Transverse colon (tissue), 4 donors: ENCODE data around the gene DAZAP2. TPM values are rescaled to one million over a fixed set of nuclear protein-coding genes. Genes with fewer than 3 reads are reported as not detected.
"Not testable (repeated sequence)": the region's sequence is repeated elsewhere in the genome, so short reads cannot be mapped to it uniquely, and the experiment has no call there.

Source experiments
- DNase-seq: peaks from one replicate; pipeline ENCODE4 v3.0.0-alpha.2; 2019
- H3K27ac ChIP-seq, 4 donors: fragments of 200-600 bp; sonication (generic); 2 replicates each; pipeline ENCODE4 v1.5.1; 2016 to 2018; ENCODE audit warnings: inconsistent platforms in 4 of 4
- H3K27me3 ChIP-seq: fragments of 200-600 bp; sonication (generic); 2 replicates; pipeline ENCODE4 v1.5.1; 2017; ENCODE audit warnings: inconsistent platforms
- H3K36me3 ChIP-seq, 4 donors: fragments of 200-600 bp; sonication (generic); 2 replicates each; pipeline ENCODE4 v1.5.1; 2017 to 2019; ENCODE audit warnings: inconsistent platforms in 4 of 4
- H3K4me1 ChIP-seq, 4 donors: fragments of 200-600 bp; sonication (generic); 2 replicates each; pipeline ENCODE4 v1.5.1; 2017 to 2020; ENCODE audit warnings: inconsistent platforms in 4 of 4
- H3K4me3 ChIP-seq, 4 donors: fragments of 200-600 bp; sonication (generic); 1 replicate in 1 of 4; 2 replicates in 3 of 4; pipeline versions ENCODE4 v1.5.1 to v1.6.1; 2017 to 2019; ENCODE audit warnings: inconsistent platforms in 4 of 4
- H3K9me3 ChIP-seq, 2 donors: fragments of 200-600 bp; sonication (generic); 2 replicates each; pipeline ENCODE4 v1.5.1; 2017 to 2019; ENCODE audit warnings: inconsistent platforms in 2 of 2
- WGBS, 2 donors: methylation state at CpG; one replicate each; pipeline ENCODE4 v1.1.5; 2018; ENCODE audit warnings: low coverage in 1 of 2; 5-methylcytosine and 5-hydroxymethylcytosine counted together
- in situ Hi-C, 4 donors: fragments of 200-750 bp; cut with MboI; loops; one replicate each; pipeline versions ENCODE4 v1.15.0 to v1.15.1; 2017; ENCODE audit warnings: low sequenced_read_pairs in 3 of 4, low pct_ligation_motif_present in 1 of 4, low pct_unique_long_range_greater_than_20kb in 1 of 4
- intact Hi-C: fragments of 100-400 bp; cut with DNase I; formaldehyde crosslinking; loops from one replicate; pipeline ENCODE4 v1.15.1; 2023; ENCODE audit warnings: low total_unique reads
- total RNA-seq, 4 donors: library from RNA; depleted of rRNA; stranded (reverse); fragments of >200 nt; gene quantifications; one replicate each; pipeline ENCODE4 v1.1.0, GENCODE V29; 2016
- TF ChIP-seq, protein P1 (sequence below), 5 experiments: fragments of 200-600 bp in 3 of 5; fragments of 450-650 bp in 2 of 5; sonication (generic) in 3 of 5; IDR thresholded peaks; 1 replicate in 2 of 5; 2 replicates in 3 of 5; pipeline ENCODE4 v1.5.1; 2016 to 2017; ENCODE audit warnings: antibody characterized with exemption in 5 of 5, inconsistent platforms in 3 of 5, mild to moderate bottlenecking in 2 of 5, moderate library complexity in 1 of 5

Gene DAZAP2
- total RNA-seq, 4 donors from 2014 or later: 106 to 429 (median 233) TPM

DNA sequence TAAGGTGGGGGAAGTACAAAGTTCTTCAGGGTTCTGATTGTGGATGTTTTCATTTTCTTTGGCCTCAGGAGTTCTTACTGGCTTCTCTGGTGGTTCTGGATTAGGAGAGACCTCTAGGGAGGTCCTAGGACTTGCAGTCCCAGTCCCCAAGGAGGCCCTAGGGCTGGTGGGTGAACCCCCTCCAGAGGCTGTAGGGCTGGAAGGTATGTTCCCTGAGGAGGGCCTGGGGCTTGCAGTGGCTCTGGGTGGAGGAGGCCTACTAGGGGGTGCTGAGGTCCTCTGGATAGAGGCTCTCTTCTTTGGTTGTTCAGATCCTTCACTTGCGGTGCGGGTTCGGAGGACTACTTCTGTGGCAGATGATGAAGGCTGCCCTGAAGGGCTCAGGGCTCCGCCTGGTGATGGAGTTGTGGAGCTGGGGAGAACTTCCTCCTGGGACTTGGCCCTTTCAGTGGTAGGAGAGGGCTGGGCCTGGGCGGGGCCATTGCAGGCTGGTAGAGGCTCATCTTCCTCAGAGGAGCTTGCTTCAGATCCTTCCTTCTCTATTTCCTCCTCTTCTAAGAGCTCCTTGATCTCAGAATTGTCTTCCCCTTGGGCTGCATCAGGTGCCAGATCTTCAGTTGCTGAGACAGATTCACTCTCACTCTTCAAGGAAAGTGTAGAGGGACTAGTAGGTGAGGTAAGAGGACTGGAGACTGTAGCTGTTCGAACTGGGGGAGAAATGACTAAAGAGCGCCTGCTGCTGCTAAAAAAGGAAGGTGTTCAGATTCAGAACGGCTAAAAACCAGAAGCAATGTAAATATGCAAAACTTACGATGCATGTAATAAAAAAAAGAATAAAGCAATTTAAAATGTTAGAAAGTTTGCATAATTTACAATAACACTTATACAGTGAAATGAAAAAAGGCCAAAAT, 53.2 kb downstream of the DAZAP2 start:
- WGBS, 2 donors: 30 to 53% methylated on average over 4 to 9 of the region's 9 CpGs
- H3K9me3 ChIP-seq, intact Hi-C loops, in situ Hi-C loops, H3K36me3 ChIP-seq, H3K27me3 ChIP-seq: not testable (repeated sequence)
- DNase-seq: peak; percentile 87
- TF ChIP-seq, protein P1, sequence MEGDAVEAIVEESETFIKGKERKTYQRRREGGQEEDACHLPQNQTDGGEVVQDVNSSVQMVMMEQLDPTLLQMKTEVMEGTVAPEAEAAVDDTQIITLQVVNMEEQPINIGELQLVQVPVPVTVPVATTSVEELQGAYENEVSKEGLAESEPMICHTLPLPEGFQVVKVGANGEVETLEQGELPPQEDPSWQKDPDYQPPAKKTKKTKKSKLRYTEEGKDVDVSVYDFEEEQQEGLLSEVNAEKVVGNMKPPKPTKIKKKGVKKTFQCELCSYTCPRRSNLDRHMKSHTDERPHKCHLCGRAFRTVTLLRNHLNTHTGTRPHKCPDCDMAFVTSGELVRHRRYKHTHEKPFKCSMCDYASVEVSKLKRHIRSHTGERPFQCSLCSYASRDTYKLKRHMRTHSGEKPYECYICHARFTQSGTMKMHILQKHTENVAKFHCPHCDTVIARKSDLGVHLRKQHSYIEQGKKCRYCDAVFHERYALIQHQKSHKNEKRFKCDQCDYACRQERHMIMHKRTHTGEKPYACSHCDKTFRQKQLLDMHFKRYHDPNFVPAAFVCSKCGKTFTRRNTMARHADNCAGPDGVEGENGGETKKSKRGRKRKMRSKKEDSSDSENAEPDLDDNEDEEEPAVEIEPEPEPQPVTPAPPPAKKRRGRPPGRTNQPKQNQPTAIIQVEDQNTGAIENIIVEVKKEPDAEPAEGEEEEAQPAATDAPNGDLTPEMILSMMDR (IDR thresholded peaks at IDR 0.05): peak in 2 of 5 experiments; percentile 8 to 16
- Histone ChIP-seq H3K27ac (peak overlapping the region; percentile 67 to 80 (median 76)), H3K4me3 (peak overlapping the region in 1 of 4 donors; percentile 12), H3K4me1 (peaks cover 0 to 10% (median 0%) of the 10 kb centered on the region in 4 donors)

Other genes starting within 250 kb of the DAZAP2 start
- gene SLC11A2, start 212.4 kb upstream of the DAZAP2 start, total RNA-seq: 10 to 100 TPM in 3 of 4 donors, 1 to 10 TPM in 1; 9.7 to 48.7 (median 42.5) TPM
- 100 to 1,000 TPM in 1 of 4 donors, 10 to 100 TPM in 3; 45.3 to 109 (median 88.9) TPM for gene LETMD1, start 190.5 kb upstream of the DAZAP2 start, total RNA-seq
- 10 to 100 TPM; 14.3 to 69.6 (median 25.5) TPM for gene CSRNP2, start 155.2 kb upstream of the DAZAP2 start, total RNA-seq
- 10 to 100 TPM; 13.5 to 20.5 (median 15.4) TPM for gene TFCP2, start 65.7 kb upstream of the DAZAP2 start, total RNA-seq
- 1 to 10 TPM; 3.7 to 6.5 (median 6.1) TPM for gene POU6F1, start 20.8 kb upstream of the DAZAP2 start, total RNA-seq
- gene SMAGP, start 31.6 kb downstream of the DAZAP2 start, total RNA-seq: 100 to 1,000 TPM in 2 of 4 donors, 10 to 100 TPM in 2; 29.5 to 144 (median 104) TPM
- gene BIN2, start 85.3 kb downstream of the DAZAP2 start, total RNA-seq: 10 to 100 TPM in 2 of 4 donors, 1 to 10 TPM in 2; 4.0 to 28.8 (median 9.0) TPM
- gene CELA1, start 107.9 kb downstream of the DAZAP2 start, total RNA-seq: not detected
- 10 to 100 TPM; 17.5 to 52.7 (median 26.8) TPM for gene GALNT6, start 152.6 kb downstream of the DAZAP2 start, total RNA-seq
- gene SLC4A8, start 186.0 kb downstream of the DAZAP2 start, total RNA-seq: 1 to 10 TPM in 2 of 4 donors, under 1 TPM in 1, not detected in 1; 0.64 to 2.2 (median 1.1) TPM